ENCODE results near the gene KMT5C.

GRCh38 chr19:55389386-55390317 is 50.0 kb downstream of the KMT5C start:
- TF ChIP-seq, protein P1, sequence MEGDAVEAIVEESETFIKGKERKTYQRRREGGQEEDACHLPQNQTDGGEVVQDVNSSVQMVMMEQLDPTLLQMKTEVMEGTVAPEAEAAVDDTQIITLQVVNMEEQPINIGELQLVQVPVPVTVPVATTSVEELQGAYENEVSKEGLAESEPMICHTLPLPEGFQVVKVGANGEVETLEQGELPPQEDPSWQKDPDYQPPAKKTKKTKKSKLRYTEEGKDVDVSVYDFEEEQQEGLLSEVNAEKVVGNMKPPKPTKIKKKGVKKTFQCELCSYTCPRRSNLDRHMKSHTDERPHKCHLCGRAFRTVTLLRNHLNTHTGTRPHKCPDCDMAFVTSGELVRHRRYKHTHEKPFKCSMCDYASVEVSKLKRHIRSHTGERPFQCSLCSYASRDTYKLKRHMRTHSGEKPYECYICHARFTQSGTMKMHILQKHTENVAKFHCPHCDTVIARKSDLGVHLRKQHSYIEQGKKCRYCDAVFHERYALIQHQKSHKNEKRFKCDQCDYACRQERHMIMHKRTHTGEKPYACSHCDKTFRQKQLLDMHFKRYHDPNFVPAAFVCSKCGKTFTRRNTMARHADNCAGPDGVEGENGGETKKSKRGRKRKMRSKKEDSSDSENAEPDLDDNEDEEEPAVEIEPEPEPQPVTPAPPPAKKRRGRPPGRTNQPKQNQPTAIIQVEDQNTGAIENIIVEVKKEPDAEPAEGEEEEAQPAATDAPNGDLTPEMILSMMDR (IDR thresholded peaks at IDR 0.05), result no peak
- no peak for TF ChIP-seq POLR2A (IDR thresholded peaks at IDR 0.05)
